Heart right ventricle (tissue), 16 donors: ENCODE results near the gene ZNF609. TPM values are rescaled to one million over a fixed set of nuclear protein-coding genes. Genes with fewer than 3 reads are reported as not detected.

Experiments
- ATAC-seq, 8 donors: fragments of 200-7000 bp; cut with Tn5 transposase; one replicate each; pipeline ENCODE4 v1.9.1; 2020; ENCODE audit warnings: mild to moderate bottlenecking in 8 of 8, moderate library complexity in 8 of 8, moderate number of reproducible peaks in 1 of 8
- DNase-seq, 2 donors: peaks; one replicate each; pipeline ENCODE4 v3.0.0-alpha.2; 2020
- H3K27ac ChIP-seq, 10 donors: fragments of 200-600 bp; sonication (generic) in 2 of 10; one replicate each; pipeline versions ENCODE4 v1.5.0 to v1.8.0; 2020 to 2022; ENCODE audit warnings: mild to moderate bottlenecking in 3 of 10
- H3K27me3 ChIP-seq, 7 donors: fragments of 200-600 bp; one replicate each; pipeline ENCODE4 v1.8.0; 2021 to 2022; ENCODE audit warnings: mild to moderate bottlenecking in 2 of 7
- H3K36me3 ChIP-seq, 9 donors: fragments of 200-600 bp; sonication (generic) in 1 of 9; one replicate each; pipeline versions ENCODE4 v1.5.0 to v1.8.0; 2020 to 2022; ENCODE audit warnings: mild to moderate bottlenecking in 2 of 9
- H3K4me1 ChIP-seq, 9 donors: fragments of 200-600 bp; sonication (generic) in 1 of 9; one replicate each; pipeline versions ENCODE4 v1.5.0 to v1.8.0; 2020 to 2022; ENCODE audit warnings: mild to moderate bottlenecking in 4 of 9
- H3K4me3 ChIP-seq, 10 donors: fragments of 200-600 bp; sonication (generic) in 2 of 10; one replicate each; pipeline versions ENCODE4 v1.5.0 to v1.8.0; 2020 to 2022; ENCODE audit warnings: mild to moderate bottlenecking in 7 of 10, moderate library complexity in 2 of 10
- H3K9me3 ChIP-seq, 11 donors: fragments of 200-600 bp in 10 of 11; sonication (generic) in 2 of 11; one replicate each; pipeline versions ENCODE4 v1.5.0 to v1.8.0; 2013 to 2022; ENCODE audit warnings: mild to moderate bottlenecking in 2 of 11, control low read depth in 1 of 11, moderate library complexity in 1 of 11
- WGBS, 2 donors: extraction: QIAGEN DNeasy Blood & Tissue Kit; methylation state at CpG; one replicate each; pipeline ENCODE4 v1.1.7; 2013; ENCODE audit warnings: inconsistent platforms in 1 of 2; 5-methylcytosine and 5-hydroxymethylcytosine counted together
- intact Hi-C, 10 donors: fragments of 100-400 bp; cut with DNase I; formaldehyde crosslinking; loops; one replicate each; pipeline versions ENCODE4 v1.11.1 to v1.14.2; 2022
- polyA plus RNA-seq, 2 donors: library from polyadenylated mRNA; stranded (reverse); fragments of 200-250 nt; gene quantifications; one replicate each; pipeline ENCODE4 v1.2.3, GENCODE V29; 2013
- total RNA-seq, 10 donors: library from RNA; stranded (reverse); fragmentation: NEBNext Ultra II Directional in 3 of 10; extraction: Animal tissue kit (Norgen Biotek cat#: 25700) in 3 of 10; gene quantifications; one replicate each; pipeline versions ENCODE4 v1.2.1 to v1.2.4, GENCODE V29; 2021 to 2023
- TF ChIP-seq, protein P1 (sequence below), 9 donors: fragments of 200-600 bp; sonication (generic) in 2 of 9; IDR thresholded peaks; one replicate each; pipeline versions ENCODE4 v1.5.0 to v1.8.0; 2021 to 2022; ENCODE audit warnings: antibody characterized with exemption in 9 of 9, mild to moderate bottlenecking in 5 of 9, moderate library complexity in 1 of 9
- donor health status: Arrhythmogenic right ventricular cardiomyopathy.
- donor health status: ischemic (EF 13 %, LVEDD 7.1; RV severe dilation, severe dysfunction).
- donor health status: healthy with polysubstance abuse.
- donor health status: DM: no; HTN: yes; CAD: no.
- donor health status: DM: no; HTN: no; CAD: no.
- donor health status: ischemic (EF 25% LVEDD 6.9; RV normal size, moderate dysfunction).
- donor health status: ischemic (EF 25% LVEDD 5.7; RV mildly dilated, moderate dysfunction).
- donor health status: healthy.
- donor health status: DM: yes; HTN: yes; CAD: no.
- donor health status: Ischemic cardiomyopathy.
- donor health status: ischemic (EF 35%, LVEDD 5.7; RV mildly dilated, moderate dysfunction).
- donor health status: nonischemic (EF 11% LVEDD 7.7; RV severe dilation, severe dysfunction).
- donor health status: DM: yes; HTN: yes; CAD: no.
- donor health status: PGD.
- donor health status: ischemic (EF 29% LVEDD 5.4; RV normal size, mild dysfunction).
- donor health status: nonischemic (EF 23%, LVEDD 6.1; RV moderate dilation, normal function).

Gene ZNF609
- total and polyA plus RNA-seq, 12 donors = 4.0 to 19.2 (median 15.8) TPM

- peaks cover 0 to under 1% (median 0%) of the 10 kb centered on the region in 9 donors for H3K4me1 ChIP-seq
- H3K27ac ChIP-seq = no peak overlapping the region
- no peaks in the 10 kb centered on the region for H3K27me3 ChIP-seq
- TF ChIP-seq, protein P1, sequence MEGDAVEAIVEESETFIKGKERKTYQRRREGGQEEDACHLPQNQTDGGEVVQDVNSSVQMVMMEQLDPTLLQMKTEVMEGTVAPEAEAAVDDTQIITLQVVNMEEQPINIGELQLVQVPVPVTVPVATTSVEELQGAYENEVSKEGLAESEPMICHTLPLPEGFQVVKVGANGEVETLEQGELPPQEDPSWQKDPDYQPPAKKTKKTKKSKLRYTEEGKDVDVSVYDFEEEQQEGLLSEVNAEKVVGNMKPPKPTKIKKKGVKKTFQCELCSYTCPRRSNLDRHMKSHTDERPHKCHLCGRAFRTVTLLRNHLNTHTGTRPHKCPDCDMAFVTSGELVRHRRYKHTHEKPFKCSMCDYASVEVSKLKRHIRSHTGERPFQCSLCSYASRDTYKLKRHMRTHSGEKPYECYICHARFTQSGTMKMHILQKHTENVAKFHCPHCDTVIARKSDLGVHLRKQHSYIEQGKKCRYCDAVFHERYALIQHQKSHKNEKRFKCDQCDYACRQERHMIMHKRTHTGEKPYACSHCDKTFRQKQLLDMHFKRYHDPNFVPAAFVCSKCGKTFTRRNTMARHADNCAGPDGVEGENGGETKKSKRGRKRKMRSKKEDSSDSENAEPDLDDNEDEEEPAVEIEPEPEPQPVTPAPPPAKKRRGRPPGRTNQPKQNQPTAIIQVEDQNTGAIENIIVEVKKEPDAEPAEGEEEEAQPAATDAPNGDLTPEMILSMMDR (IDR thresholded peaks at IDR 0.05) = no peak
- no peaks in the 10 kb centered on the region for H3K9me3 ChIP-seq
- intact Hi-C loops = loop anchor here in 4 of 10 donors (10.0 kb wide), 3 partner anchors 231 to 251 kb away; no protein-coding TSS in a partner anchor
- WGBS, 2 donors = 82 to 90% methylated on average over 6 of the region's 6 CpGs
- no peak overlapping the region for H3K4me3 ChIP-seq
- ATAC-seq (no peak), DNase-seq (no peak)
- peaks cover 0 to 100% (median 57%) of the 10 kb centered on the region in 9 donors for H3K36me3 ChIP-seq
Observed at GRCh38 chr15:64423970-64424369, 36.4 kb upstream of the ZNF609 start.

- TF ChIP-seq, protein P1 (IDR thresholded peaks at IDR 0.05) = no peak
- Histone ChIP-seq H3K4me1 (peaks cover 2 to 13% (median 9%) of the 10 kb centered on the region in 9 donors), H3K9me3 (no peaks in the 10 kb centered on the region), H3K27ac (no peak overlapping the region), H3K4me3 (no peak overlapping the region), H3K36me3 (peaks cover 0 to 96% (median 45%) of the 10 kb centered on the region in 9 donors), H3K27me3 (no peaks in the 10 kb centered on the region)
- no peak for ATAC-seq
- DNase-seq = no peak
- intact Hi-C loops = loop anchor here in 5 of 10 donors (5.0 to 10.0 kb wide), 4 partner anchors 227 to 250 kb away; no protein-coding TSS in a partner anchor
- WGBS, 2 donors = 94 to 95% methylated on average over 3 of the region's 3 CpGs
Observed at GRCh38 chr15:64425221-64425620, 35.2 kb upstream of the ZNF609 start.

DNA sequence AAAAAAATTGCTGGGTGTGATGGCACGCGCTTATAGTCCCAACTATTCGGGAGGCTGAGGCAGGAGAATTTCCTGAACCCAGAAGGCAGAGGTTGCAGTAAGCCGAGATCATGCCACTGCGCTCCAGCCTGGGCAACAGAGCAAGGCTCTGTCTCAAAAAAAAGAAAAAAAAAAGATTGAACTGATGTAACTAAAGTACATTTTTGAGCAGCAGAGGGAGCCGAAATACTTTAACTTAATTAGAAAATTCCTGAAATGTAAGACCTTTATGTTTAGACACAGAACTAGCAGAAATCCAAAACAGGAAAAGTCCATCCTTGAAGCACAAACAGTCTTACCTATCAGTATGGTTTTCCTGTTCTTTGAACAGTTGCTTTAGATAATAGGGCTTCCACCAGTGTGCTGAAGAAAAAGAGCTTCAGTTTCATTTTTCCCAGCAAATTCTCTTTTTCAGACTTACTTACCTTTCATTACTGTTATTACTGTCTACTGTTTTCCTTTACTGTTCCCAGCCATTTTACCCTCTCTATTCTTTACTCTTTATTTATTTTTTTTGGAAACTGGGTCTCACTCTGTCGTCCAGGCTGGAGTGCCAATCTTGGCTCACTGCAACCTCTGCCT is 33.4 kb upstream of the ZNF609 start:
- peaks cover 6 to 26% (median 16%) of the 10 kb centered on the region in 9 donors for H3K4me1 ChIP-seq
- H3K36me3 ChIP-seq = peaks cover 0 to 89% (median 31%) of the 10 kb centered on the region in 9 donors
- H3K27ac ChIP-seq = no peak overlapping the region
- TF ChIP-seq, protein P1 (IDR thresholded peaks at IDR 0.05) = peak in 5 of 9 donors; percentile 29 to 44 (median 30)
- no peak for DNase-seq
- no peak overlapping the region for H3K4me3 ChIP-seq
- intact Hi-C loops = loop anchor here in 5 of 10 donors (5.0 to 10.0 kb wide), 4 partner anchors 225 to 248 kb away; no protein-coding TSS in a partner anchor
- 81 to 82% methylated on average over 7 of the region's 7 CpGs for WGBS, 2 donors
- no peaks in the 10 kb centered on the region for H3K27me3 ChIP-seq
- no peaks in the 10 kb centered on the region for H3K9me3 ChIP-seq
- peak in 1 of 8 donors; percentile 18 for ATAC-seq

DNA sequence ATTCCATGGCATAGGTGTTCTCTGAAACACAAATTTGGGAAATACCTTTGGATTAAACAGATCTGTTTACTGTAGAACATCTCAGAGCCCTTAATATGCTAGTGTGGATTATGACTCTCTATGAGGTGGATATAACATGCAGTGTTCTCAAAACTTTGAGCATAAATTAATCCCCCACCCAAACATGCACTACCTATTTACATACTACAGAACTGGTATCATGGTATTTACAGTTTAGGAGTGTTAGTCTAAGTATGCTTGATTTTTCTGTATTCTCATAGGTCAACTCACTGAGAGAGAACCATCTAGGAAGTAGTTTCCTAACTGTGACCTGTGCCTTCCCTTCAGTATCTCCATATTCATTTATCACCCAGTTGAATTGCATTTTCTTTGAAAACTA is 30.9 kb upstream of the ZNF609 start:
- Histone ChIP-seq H3K36me3 (peaks cover 0 to 89% (median 21%) of the 10 kb centered on the region in 9 donors), H3K4me3 (no peak overlapping the region), H3K9me3 (no peaks in the 10 kb centered on the region), H3K27me3 (no peaks in the 10 kb centered on the region), H3K4me1 (peaks cover 6 to 26% (median 16%) of the 10 kb centered on the region in 9 donors), H3K27ac (peak overlapping the region in 3 of 10 donors; percentile 23 to 66 (median 37))
- DNase-seq (no peak), ATAC-seq (no peak)
- intact Hi-C loops = loop anchor here in 5 of 10 donors (5.0 to 10.0 kb wide), 4 partner anchors 223 to 245 kb away; no protein-coding TSS in a partner anchor
- TF ChIP-seq, protein P1 (IDR thresholded peaks at IDR 0.05) = no peak
